Endothelial cell of umbilical vein (primary cell): ENCODE measurements around the gene PANK2.

Experiments used
- EZH2 ChIP-seq: IDR thresholded peaks from 2 replicates; pipeline ENCODE4 v1.6.1; 2012; ENCODE audit warnings: borderline replicate concordance, low read depth, mild to moderate bottlenecking, moderate library complexity, low read length, inconsistent platforms; ENCODE audit not compliant: severe bottlenecking
- FOS ChIP-seq: IDR thresholded peaks from 2 replicates; pipeline ENCODE4 v1.6.1; 2011; ENCODE audit warnings: mild to moderate bottlenecking, low read length, moderate library complexity, borderline replicate concordance; ENCODE audit not compliant: insufficient read depth
- GATA2 ChIP-seq: IDR thresholded peaks from 2 replicates; pipeline ENCODE4 v1.7.0; 2011; ENCODE audit warnings: low read depth, mild to moderate bottlenecking, moderate library complexity, mixed read lengths, low read length; ENCODE audit not compliant: insufficient read length, insufficient read depth
- JUN ChIP-seq: IDR thresholded peaks from 2 replicates; pipeline ENCODE4 v1.6.1; 2011; ENCODE audit warnings: borderline replicate concordance, low read depth; ENCODE audit not compliant: insufficient read length, insufficient read depth
- MAX ChIP-seq: IDR thresholded peaks from 2 replicates; pipeline ENCODE4 v1.6.1; 2011; ENCODE audit not compliant: insufficient read depth, insufficient read length
- MYC ChIP-seq: IDR thresholded peaks from one replicate; pipeline ENCODE4 v1.6.1; 2011; ENCODE audit warnings: mild to moderate bottlenecking, low read depth, low read length
- POLR2A ChIP-seq: IDR thresholded peaks from 2 replicates; pipeline ENCODE4 v1.6.1; 2012; ENCODE audit warnings: low read depth, mild to moderate bottlenecking, control low read depth, low read length
- POLR2AphosphoS5 ChIP-seq: IDR thresholded peaks from 2 replicates; pipeline ENCODE4 v1.6.1; 2012; ENCODE audit warnings: low read depth, mild to moderate bottlenecking, control low read depth, low read length, moderate library complexity; ENCODE audit not compliant: insufficient read depth
- TF ChIP-seq, protein P1 (sequence below), 2 donors: IDR thresholded peaks; 1 replicate in 1 of 2; 2 replicates in 1 of 2; pipeline ENCODE4 v1.5.1; 2011; ENCODE audit warnings: low read length in 2 of 2, mild to moderate bottlenecking in 2 of 2, moderate library complexity in 2 of 2, control low read depth in 1 of 2, inconsistent platforms in 1 of 2, low read depth in 1 of 2; ENCODE audit not compliant: insufficient read depth in 1 of 2; ENCODE audit errors: extremely low read depth in 1 of 2

DNA sequence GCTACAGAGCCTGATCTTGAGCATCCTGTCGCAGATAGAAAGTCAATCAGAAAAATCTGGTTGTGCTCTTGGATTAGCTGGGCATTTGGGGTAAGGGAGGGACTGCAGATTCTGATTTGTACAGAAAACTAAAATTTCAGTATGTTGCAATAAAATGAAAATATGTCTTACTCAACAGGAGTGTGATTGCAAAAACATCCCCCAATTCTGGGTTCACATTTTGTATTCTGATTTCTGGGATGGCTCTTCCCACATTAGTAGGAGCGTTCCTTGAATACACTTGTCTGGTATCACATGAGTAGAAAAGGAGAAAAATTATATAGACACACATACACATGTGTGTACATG, 40.5 kb downstream of the PANK2 start:
- TF ChIP-seq, protein P1, sequence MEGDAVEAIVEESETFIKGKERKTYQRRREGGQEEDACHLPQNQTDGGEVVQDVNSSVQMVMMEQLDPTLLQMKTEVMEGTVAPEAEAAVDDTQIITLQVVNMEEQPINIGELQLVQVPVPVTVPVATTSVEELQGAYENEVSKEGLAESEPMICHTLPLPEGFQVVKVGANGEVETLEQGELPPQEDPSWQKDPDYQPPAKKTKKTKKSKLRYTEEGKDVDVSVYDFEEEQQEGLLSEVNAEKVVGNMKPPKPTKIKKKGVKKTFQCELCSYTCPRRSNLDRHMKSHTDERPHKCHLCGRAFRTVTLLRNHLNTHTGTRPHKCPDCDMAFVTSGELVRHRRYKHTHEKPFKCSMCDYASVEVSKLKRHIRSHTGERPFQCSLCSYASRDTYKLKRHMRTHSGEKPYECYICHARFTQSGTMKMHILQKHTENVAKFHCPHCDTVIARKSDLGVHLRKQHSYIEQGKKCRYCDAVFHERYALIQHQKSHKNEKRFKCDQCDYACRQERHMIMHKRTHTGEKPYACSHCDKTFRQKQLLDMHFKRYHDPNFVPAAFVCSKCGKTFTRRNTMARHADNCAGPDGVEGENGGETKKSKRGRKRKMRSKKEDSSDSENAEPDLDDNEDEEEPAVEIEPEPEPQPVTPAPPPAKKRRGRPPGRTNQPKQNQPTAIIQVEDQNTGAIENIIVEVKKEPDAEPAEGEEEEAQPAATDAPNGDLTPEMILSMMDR (IDR thresholded peaks at IDR 0.05; ENCODE audit: extremely low read depth in 1 of 2, insufficient read depth in 1 of 2, low read depth in 1 of 2, low read length in 2 of 2), result no peak
- TF ChIP-seq POLR2A (no peak), POLR2AphosphoS5 (no peak), GATA2 (no peak), MAX (no peak), EZH2 (no peak), JUN (no peak), MYC (no peak), FOS (no peak)
